Measurements from ENCODE around the gene WIZ.

DNA sequence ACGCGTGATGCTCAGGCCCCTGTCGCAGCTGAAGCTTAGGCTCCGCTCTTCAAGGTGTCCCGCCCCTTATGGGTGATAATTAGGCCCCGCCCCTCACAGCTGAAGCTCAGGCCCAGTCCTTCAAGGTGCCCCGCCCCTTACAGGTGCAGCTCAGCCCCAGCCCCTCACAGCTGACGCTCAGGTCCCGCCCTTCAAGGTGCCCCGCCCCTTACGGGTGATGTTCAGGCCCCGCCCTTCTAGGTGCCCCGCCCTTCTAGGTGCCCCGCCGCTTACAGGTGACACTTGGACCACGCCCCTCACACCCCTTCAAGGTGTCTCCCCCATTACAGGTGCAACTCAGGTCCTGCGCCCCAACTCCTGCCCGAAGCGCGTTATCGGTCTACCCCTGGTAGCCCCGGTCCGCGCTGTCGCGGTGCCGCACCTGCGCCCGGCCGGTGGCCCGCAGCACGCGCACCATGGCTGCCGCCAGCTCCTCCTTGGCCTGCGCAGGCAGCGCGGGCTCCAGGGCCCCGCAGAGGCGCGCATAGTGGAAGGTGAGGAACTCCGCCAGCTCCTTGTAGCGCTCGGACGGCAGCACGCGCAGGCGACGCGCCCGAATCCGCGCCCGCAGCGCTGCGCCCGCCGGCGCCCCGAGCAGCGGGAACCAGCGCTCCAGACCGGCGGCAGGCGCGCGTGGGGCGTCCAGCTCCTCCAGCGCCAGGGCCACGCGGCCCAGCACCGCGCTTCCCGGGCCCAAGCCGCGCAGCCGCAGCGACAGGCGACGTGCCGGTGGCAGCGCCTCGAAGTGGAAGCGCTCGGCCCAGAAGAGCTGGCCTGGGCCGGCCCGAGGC is 7.3 kb upstream of the WIZ start:
- no peak for TF ChIP-seq ZNF639 (CRISPR knock-in tag; conservative IDR thresholded peaks at IDR 0.05 in 1 of 2, IDR thresholded peaks at IDR 0.05 in 1 of 2)
- no peak for TF ChIP-seq ATF1 (CRISPR knock-in tag; IDR thresholded peaks at IDR 0.05)
- TF ChIP-seq ATF1 (tag; IDR thresholded peaks at IDR 0.05): no peak
- TF ChIP-seq ARNT (IDR thresholded peaks at IDR 0.05): no peak
- TF ChIP-seq MTA2 (IDR thresholded peaks at IDR 0.05; ENCODE audit: low read depth): no peak
- no peak for TF ChIP-seq E2F6 (IDR thresholded peaks at IDR 0.05; ENCODE audit: borderline replicate concordance in 1 of 2, extremely low read depth in 1 of 2, insufficient read depth in 1 of 2, insufficient read length in 1 of 2, low read depth in 1 of 2, low read length in 1 of 2, poor library complexity in 1 of 2, severe bottlenecking in 1 of 2)
- no peak for TF ChIP-seq ZNF232 (CRISPR knock-in tag; IDR thresholded peaks at IDR 0.05)
- TF ChIP-seq ZNF707 (CRISPR knock-in tag; conservative IDR thresholded peaks at IDR 0.05): no peak
- no peak for TF ChIP-seq ZBTB7A (IDR thresholded peaks at IDR 0.05; ENCODE audit: borderline replicate concordance, control insufficient read depth, low read depth, low read length)

Measured in K562 (cell line).